GM18502 (cell line): ENCODE results near the gene PPP1R10.

ENCODE experiments used
- ATAC-seq: cut with Tn5 transposase; IDR thresholded peaks from one replicate; pipeline ENCODE4 v1.9.1; 2021; ENCODE audit warnings: mild to moderate bottlenecking; ENCODE audit not compliant: unreplicated experiment, poor library complexity

PPP1R10 gene

DNA sequence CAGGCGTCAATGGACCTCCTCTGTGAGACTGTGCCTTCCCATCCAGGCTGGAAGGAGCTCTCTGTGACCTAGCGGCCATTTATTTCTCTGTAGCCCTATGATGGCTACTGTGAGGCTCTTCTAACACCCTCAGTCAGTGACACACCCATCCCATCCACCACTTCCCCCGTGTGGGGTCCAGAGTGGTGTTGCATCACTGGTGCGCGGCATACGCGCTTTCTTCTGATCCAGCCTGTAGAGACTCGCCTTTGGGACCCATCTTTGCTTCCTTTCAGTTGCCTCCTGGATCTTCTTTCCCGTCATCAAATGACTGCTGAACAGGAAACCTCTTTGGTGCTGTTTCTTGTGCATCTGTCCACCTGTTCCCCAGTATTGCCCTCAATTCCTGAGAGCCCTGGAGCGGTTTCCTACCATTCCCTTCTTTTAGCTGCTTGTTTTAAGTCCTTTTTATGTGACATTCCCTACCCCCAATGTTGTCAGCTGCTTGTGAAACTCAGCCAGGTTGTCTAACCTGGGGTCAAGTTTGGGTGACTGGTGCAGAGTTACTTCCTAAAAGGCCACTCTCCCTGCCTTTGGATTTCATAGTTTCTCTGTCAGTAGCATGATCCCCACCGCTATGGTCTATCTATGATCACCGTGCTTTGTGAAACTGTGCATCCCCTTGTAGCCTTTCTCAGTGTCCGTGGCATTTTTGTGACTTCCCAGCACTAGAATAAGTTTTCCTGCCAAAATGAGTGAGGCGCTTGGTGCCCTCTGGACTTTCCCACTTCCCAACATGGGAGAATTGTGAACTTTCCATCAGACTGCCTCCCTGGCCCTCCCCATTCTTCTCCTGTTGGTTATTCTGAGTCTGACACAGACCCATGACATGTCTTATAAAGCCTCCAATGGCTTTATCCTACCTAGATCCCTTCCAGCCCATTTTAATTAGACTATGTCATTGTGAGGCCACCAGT is 54.3 kb downstream of the PPP1R10 start:
- ATAC-seq, result no peak

DNA sequence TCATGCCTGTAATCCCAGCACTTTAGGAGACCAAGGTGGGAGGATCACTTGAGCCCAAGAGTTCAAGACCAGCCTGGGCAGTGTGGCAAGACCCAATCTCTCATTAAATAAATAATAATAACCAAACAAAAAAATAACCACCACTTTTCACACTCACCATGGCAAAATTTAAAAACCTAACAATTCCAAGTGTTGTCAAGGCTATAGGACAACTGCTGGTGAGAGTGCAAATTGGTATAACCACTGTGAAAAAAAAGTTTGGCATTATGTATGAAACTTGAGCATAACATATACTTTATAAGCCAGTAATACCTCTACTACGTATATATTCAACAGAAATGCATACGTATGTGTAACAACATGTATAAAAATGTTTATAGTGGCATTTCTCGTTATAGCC is 56.1 kb downstream of the PPP1R10 start:
- ATAC-seq, result no peak

DNA sequence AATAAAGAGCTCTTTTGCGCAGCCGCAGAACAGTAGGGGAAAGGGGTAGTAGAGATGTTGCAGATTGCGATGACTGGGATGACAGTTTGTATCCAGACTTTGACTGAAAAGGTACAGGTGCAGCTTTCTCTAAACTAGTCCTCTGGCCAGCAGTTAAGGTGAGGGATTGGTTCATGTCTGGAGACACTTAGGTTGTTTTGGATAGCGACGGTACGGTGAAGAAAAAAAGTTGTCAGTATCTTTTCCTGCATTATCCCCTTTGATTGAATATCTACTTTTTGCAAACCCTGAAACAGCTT is 59.4 kb downstream of the PPP1R10 start:
- ATAC-seq, result no peak

DNA sequence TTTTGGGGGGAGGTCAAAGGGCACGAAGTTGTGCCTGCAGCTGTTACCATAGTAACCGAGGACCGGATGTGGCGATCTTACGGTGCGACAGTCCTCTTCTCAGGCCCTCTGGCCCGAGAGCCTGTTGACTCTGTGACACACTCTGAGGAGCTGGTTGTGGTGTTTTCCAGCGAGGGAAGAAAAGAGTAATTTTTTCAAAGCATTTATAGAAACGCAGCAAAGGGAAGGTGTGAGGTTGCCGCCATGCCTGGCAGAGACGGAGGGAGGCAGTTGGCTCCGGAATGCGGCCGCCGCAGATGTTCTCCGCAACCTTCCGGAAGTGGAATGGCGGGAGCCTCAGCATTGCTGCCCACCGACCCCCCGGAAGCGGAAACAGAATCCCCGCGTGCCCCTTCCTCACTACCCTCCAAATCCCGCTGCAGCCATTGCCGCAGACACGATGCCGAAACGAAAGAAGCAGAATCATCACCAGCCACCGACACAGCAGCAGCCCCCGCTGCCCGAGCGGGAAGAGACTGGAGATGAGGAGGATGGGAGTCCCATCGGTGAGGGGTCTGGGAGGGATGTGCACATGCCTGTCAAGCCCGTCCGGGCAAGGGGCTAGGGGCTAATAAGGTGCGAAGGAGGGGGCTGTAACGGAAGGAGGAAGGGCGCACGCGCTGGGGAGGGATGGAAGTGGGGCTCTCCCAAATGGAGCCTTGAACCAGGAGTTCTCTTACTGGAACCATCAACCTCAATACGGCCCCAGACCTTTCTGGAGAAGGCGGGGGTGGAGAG is 59.9 kb downstream of the PPP1R10 start, which contains the start of gene PRR3:
PRR3 (plus strand) TSS at position 390 of the 777 bp plus-strand sequence; CDS start at position 440, 50 bp downstream.
- peak; percentile 56 for ATAC-seq

DNA sequence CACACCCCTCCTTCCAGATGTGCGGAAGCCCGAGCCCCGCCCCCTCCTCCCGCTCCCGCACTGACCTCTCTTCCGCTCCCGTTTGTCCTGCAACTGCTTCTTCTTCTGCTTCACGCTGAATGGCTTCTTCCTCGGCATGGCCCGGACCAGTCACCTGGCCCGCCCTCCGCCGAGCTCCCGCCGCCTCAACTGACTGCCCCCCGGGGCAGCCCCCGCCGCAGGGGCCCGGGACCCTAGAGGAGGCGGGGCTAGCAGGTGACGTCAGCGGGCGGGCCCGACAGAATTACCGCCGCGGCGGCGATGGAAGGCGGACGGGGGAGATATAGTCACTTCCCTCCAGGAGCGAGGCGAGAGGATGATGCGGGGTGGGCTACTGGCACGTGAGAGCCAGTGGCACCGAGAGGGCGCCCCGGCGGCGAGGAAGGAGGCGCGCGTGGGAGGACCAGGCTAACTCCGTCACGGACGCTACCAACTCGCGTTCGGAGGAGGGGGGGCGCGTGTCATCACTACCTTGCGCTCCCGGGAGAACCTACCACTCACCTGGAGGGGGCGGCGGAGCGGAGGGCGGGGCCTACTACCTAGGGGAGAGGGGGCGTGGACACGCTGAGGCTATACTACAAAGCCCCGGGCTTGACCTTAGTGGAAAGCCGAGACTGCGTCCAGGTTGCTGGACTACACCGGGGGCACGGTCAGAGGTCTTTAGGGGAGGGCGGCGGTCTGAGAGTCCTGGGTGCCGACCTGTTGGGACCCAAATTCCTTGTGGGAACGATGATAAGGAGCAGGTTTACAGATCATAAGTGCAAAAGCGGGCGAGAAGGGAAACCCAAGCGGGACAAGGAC is 60.8 kb downstream of the PPP1R10 start, which contains the start of gene GNL1:
GNL1 (minus strand) TSS at position 424 of the 840 bp plus-strand sequence; CDS start at position 138, 286 bp downstream.
- ATAC-seq, result peak; percentile 81

DNA sequence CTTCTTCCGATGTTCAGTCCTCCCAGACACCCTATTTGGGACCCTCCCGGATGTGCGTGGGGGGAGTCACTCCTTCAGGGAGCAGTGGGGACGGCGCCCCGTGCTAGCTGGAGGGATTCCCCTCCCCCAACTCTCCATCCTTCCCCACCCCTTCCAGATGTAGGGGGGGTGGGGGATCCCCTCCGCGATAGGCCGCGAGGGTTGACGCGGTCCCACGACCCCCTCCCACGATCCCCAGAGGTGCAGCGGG is 61.3 kb downstream of the PPP1R10 start:
- ATAC-seq, result no peak

DNA sequence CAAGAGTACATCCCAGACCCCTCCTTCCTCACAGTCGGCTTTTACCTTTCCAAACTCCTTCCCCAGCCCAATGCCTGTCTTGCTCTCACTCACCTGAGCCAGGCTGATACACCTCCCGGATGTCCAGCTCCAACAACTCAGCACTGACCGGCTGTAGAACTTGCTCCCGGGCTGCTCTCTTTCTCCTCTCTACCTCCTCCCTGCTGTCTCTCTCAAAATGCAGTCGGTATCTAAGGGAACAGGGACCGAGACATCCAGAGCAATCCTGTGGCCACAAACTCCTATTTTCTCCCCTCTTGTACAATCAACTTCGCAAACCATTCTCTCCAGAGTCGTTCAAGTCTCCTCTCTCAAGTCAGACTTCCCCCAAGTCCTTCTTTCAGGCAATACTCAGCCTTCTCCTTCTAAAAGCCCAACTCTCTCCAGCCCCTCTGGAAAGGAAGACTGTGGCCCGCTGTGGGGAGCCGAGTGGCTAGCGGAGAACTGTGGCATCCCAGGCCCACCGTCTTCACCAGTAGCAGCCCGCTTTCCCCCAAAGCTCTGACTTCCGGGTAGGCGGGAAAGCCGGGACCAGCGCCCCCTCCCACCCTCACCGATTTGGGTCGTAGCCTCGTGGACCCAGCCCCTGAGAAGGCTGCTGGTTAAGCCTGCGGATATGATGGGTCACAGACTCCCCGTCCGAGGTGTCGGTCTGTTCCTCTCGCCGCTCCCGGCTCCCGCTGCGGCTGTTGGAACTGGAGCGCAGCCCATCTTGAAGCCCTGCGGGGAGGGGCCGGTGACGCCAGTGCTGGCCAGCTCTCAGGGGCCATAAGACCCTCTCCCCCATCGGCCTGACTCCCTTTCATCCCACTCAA is 61.9 kb downstream of the PPP1R10 start:
- no peak for ATAC-seq

DNA sequence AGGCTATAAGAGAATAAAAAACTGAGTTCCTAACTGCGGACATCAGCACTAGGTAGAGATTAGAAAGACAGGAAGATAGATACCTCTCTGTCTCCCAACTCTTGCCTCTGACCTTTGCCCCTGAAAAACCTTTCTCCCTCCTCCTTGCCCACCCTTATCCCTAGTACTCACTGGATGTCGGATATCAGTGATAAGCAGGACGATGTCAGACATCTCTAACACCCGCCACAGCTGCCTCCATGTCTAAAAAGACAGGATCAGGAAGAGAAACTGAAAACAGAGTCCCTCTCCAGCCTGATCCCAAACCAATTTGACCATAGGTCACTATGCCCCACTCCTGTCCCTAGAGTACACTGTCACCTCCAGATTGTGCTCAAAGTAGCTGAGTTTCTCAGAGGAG is 62.6 kb downstream of the PPP1R10 start:
- no peak for ATAC-seq
